Measurements from ENCODE around the gene MRPS22. TPM values are rescaled to one million over a fixed set of nuclear protein-coding genes. Genes with fewer than 3 reads are reported as not detected.

The MRPS22 gene
- 79.2 and 79.7 TPM in 2 replicates for total RNA-seq

GRCh38 chr3:139343895-139344856 lies at the start of gene MRPS22:
TSS of gene MRPS22 (plus strand) at chr3:139344020. CDS start at chr3:139344027, 7 bp downstream.

GRCh38 chr3:139389552-139390368 lies 45.9 kb downstream of the MRPS22 start, which contains the start of gene COPB2:
TSS of gene COPB2 (minus strand) at chr3:139389647. CDS start at chr3:139389550, 97 bp downstream.

Other genes starting within 250 kb of the MRPS22 start
- 246 and 269 TPM in 2 replicates for gene COPB2, start 45.6 kb downstream of the MRPS22 start, total RNA-seq
- gene RBP2, start 132.5 kb downstream of the MRPS22 start, total RNA-seq = not detected in 2 replicates
- gene RBP1, start 195.7 kb downstream of the MRPS22 start, total RNA-seq = 0.19 and 3.1 TPM in 2 replicates

Data from endothelial cell of coronary artery (primary cell).